Glomerular endothelial cell (primary cell): ENCODE data around the gene TMEM178B. TPM values are rescaled to one million over a fixed set of nuclear protein-coding genes. Genes with fewer than 3 reads are reported as not detected.
"Not testable (repeated sequence)": the region's sequence is repeated elsewhere in the genome, so short reads cannot be mapped to it uniquely, and the experiment has no call there.

ENCODE experiments used
- DNase-seq: peaks from one replicate; pipeline ENCODE4 v3.0.0-alpha.2; 2011; ENCODE audit warnings: low read depth, low spot score; ENCODE audit errors: extremely low read depth
- total RNA-seq: library from RNA; depleted of rRNA; stranded (reverse); fragments of >200 nt; gene quantifications from 2 replicates; pipeline ENCODE4 v1.2.3, GENCODE V29; 2015

The TMEM178B gene
- total RNA-seq, 1 donor from 2014 or later, result 1.1 TPM

DNA sequence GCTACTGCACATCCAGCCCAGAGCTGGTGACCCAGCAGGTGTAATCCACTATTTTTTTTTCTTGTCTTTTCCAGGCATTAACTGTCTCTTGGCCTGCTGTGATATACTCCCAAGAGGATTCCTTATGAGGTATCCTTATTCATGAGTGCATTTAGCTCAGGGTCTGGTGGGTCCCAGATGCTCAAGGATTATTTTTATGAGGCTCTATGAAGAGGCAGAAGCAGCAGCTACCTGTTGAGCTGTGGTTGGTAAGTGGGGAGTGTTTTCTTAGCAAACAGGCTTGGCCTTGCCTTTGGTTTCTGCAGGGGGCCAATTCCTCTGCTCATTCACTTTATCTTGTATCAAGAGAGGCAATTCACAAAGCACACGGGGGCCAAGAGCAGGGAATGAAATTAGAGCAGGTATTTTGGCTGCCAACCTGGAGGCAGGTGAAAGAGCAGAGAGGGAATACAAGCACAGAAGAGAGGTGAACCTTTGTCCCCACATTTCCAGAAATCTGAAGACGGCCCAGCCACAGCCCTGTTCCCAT is 221.6 kb downstream of the TMEM178B start:
- no peak for DNase-seq

DNA sequence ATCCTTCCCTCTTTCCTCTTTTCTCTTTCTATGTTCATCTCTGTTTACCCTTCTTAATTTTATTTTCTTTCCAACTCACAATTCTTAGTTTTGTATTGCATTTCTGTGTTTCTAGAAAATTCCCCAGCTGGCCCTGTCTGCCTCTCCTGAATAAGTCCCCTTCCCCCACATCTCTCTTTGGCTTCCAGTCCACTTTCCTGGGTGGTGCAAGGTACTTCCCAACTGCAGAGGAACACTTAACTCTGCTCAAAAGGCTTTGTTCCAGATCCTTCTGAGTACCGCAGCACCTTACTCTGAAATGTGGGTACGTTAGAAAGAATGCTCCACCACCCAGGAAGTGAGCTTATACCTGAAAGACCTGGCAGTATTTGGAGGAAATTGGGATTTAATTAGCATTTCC is 227.0 kb downstream of the TMEM178B start:
- DNase-seq, result no peak

DNA sequence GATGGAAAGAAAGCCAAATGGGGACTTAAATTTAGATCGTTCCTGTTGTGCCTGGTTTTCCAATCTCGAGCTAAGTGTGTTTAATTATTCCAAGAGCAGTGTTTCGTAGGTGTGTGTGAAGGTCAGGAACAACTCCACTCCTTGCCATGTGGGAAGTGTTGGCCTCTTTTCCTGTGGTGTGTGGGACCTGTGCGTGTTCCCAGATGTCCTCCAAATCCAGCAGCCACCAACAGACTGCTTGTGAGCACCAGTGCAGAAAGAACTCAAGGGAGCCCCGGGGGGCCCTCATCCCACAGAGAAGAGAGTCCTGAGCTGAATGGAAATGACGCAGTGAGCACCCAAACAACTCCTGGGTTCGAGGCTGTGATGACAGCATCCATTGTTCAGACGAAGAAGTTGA is 227.7 kb downstream of the TMEM178B start:
- DNase-seq, result no peak

DNA sequence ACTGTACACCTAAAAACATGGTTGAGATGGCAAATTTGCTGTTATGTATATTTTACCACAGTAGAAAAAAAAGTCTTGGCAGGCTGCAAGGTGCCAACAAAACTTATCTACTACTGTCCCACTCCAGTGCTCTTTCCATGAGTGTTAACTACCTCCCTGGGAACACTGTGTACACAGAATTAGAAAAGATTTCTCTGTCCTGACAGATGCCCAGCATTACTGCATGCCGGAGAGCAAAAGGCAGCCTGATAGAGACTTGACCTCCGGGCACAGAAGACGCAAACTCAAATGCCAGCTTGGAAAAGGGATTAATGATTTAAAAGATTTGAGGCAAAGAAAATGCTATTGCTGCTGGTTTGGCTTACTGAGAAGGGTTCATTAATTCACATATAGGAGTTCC is 228.8 kb downstream of the TMEM178B start:
- DNase-seq, result no peak

DNA sequence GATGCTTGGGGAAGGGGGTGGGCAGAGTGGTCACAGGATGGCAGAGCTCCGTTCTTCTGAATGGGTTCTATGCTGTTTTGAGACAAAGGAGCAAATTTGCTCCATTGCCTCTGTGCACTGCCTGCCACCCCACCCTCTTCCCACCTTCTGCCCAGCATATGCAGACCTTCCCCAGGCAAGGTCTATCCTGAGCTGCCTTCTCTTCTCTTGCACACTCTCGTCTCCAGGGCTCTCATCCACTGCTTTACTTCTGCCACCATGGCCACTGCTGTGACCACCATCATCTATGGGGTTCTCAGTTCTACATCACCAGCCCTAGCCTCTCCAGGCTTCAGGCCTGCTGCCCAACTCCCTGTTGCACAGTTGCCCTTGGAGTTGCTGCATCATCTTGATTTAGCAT is 230.4 kb downstream of the TMEM178B start:
- no peak for DNase-seq

DNA sequence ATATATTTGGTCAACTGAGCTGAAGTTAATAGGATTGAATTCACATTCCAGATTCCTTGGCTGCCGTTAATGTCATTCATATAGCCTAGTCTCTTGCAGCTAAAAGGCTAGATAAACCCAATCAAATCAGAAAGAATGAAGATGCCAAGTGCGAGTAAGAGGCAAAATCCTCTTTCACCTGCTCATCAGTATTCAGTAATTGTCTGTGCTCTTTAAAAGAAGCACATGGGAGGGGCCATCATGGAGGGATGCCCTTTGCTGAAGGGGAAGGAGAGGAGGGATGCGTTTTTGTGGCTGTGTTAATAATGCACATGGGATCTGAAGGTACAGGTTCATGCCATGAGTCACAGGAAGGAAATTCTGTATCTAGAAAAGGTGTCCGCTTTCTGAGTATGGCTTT is 232.2 kb downstream of the TMEM178B start:
- no peak for DNase-seq

DNA sequence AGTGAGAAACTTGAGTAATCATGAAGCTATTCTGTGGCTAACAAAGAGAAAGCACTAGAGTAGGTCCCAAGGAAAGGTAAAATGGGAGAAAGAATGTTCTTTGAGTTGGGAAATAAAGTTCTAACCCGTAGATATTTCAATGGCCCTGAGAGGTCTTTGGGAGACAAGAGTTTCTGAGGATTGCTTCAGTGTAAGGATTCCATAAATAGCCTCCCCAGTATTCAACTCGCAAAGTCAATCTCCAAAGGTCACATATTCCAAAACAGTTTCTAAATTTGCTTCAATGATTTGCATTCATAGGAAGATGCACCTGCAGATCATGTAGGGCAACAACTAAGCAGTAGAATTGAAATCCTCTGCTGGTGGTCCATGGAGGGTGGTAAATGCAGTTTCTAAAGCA is 238.5 kb downstream of the TMEM178B start:
- no peak for DNase-seq

DNA sequence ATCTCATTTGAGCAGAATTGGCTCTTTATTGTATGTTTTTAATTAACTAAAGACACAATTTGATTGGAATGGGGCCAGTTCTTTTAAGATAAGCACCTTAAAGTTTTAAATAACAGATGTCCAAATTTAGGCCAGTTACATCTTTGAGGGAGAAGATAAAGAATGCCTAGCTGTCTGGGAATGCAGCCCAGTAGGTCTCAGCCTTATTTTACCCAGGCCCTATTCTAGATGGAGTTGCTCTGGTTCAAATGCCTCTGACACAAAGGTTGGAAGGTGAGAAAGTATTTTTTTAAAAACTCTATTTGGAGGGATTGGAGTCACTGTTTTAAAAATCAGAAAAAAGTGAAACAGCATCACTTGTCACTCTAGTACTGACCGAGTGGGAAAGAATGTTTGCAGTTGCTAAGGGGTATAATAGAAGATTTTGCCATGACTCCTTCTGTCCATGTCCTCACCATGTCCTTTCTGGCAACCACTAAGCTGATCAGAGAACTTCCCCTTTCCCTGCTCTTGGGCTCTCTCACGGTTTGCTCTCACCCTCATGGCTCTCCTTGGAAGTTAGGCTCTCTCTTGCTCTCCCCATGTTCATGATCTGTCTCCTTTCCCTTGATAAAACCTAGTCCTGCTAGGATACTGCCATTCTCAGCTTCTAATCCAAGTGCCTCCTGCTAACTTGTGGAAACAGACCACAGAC is 239.1 kb downstream of the TMEM178B start:
- no peak for DNase-seq

DNA sequence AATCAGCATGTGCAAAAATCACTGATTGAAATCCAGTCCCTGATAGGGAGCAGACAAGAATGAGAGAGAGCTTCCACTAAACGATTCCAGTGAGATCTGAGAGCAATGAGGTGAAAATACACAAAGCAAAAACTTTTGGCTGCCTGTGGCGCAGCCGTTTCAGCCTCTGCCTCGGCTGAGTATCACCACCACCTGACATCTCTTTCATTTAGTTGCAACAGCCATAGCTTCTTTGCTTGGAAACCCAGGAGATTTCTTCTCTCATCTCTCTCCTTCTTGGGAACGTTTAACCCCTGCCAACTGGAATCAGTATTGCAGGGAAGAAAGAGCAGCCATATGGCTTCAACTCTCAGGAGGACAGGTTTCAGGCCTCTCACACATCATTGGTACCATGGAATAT is 240.0 kb downstream of the TMEM178B start:
- no peak for DNase-seq

DNA sequence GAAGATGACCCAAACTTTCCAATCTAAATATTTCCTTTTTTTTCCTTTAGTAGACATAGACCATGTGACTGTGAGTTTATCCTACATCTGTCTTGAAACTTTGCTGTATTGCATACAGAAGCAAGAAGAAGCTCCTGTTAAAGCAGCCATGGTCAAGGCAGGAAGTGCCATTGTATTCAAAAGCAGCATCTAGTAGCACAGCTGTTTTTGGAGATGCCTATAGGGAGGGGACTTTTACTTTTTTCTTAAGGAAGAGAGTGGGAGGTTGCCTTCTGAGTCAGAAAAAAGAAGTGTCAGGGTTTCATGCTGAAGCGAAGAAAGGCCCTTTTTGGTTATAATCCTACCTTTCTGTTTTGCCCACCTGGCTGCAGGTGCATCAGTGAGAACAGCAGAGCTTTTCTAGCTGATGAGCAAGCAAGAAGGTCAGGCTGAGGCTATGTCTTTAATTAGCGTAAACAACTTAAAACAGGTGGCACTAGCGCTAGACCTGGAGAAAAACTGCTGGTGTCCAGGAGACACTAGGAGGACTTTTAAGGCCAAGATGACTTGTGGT is 243.2 kb downstream of the TMEM178B start:
- DNase-seq, result no peak

DNA sequence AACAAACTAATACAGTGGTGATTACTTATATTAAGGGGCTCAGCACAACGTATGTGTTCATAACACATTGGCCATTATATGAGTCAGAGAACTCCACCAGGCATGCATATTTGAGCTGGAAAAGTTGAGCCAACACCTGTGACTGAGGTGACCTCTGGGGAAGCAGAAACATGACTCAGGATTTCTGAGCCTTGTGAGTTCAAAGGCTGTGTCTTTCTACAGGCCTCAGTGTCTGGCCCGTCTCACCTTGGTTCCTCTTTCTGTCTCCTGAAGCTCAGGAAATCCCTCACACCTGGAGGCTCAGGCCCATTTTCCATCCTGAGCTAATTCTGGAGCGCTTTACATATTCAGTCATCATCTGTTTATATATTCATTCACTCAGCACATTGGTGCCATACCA is 246.4 kb downstream of the TMEM178B start:
- no peak for DNase-seq

DNA sequence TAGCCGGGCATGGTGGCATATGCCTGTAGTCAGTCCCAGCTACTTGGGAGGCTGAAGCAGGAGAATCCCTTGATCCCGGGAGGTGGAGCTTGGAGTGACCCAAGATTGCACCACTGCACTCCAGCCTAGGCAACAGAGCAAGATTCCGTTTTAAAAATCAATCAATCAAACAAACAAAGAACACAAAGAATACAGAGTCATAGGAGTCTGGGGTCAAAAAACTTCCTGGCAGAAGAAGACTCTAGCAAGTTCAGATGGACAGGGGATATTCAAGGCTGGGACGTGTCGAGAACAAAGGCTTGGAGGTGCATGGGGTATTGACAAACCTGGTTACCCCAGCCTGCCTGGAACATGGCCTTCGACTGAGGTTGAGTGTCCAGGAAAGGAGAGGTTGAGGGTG is 248.5 kb downstream of the TMEM178B start:
- no peak for DNase-seq

DNA sequence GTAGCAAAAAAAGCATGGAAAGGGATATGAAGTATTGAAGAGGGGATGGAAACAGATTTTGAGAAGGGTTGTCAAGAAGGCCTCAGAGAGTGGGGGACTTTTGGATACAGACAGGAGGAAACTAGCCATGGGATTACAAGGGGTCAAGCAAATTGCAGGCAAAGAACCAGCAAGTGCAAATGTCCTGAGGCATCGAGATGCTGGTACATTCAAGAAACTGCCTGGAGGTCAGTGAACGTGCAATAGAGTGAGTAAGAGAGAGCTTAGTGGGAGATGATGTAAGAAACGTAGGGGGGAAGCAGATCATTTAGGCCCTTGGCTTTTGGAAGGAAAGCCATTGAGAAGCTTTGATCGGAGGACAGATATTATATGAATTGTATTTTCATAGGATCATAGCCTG is 250.0 kb downstream of the TMEM178B start:
- DNase-seq, result no peak

DNA sequence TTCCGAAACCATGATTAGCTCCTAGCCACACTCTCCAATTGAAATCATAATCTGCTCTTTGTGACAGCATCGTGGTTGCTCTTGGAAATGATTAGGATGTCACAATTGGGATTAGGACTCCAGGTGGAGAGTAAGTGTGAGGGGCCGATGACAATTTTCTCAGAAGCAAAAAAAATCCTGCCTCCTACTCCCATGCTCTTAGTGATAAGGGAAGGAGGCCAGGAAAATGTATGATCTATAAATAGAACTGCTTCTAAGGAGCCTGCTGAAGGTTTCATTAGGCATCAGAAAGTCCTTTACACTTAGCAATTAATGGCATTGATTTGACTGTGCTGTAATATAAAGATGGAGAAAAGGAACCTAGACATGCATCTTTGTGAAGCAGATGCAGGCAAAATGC is 251.0 kb downstream of the TMEM178B start:
- DNase-seq, result no peak

DNA sequence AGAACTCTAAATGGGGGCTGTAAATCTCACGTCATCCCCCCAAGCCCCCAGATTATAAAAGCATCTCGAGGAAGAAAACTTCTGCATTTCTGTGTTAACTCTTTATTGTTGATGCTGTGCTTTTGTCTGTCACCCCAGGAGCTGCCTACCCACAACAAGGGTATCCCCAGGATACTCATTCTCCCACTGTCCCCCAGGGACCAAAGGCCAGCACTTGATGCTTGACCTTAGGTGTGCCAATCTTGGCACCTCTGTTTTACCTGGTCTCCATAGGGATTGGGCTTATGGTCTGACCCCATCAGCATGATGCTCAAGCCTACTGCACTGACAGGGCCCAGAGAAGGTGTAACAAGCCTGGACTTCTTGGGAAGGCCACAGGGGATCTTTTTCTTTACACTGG is 251.4 kb downstream of the TMEM178B start:
- no peak for DNase-seq

DNA sequence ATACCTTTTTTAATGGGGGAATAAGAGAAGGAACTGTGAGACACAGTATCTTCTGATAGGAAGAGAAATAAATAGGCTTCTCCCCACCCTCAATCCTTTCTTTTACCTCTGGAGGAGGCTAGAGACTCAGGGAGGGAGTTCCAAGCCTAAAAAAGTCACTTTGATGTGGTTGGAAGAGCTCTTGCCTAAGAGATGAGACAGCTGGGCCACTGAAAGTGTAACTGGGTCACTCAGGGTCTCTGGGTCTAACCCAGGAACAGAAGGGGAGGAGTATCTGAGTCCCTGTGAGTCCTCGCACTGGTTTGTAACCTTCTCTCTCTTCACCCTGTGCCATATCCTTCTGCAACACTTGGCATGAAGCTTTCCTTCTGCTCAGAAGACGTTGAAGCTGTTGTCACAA is 254.4 kb downstream of the TMEM178B start:
- DNase-seq, result no peak

DNA sequence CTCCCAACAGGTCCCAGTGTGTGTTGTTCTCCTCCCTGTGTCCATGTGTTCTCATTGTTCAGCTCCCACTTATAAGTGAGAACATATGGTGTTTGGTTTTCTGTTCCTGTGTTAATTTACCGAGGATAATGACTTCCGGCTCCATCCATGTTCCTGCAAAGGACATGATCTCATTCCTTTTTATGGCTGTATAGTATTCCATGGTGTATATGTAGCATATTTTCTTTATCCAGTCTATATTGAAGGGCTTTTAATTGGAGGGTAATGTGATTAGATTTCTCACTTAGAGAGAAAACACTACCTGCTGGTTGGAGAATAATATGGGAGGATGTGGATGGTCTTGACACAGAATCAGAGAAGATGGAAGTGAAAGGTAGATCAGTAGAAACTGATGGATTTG is 256.4 kb downstream of the TMEM178B start:
- not testable (repeated sequence) for DNase-seq

DNA sequence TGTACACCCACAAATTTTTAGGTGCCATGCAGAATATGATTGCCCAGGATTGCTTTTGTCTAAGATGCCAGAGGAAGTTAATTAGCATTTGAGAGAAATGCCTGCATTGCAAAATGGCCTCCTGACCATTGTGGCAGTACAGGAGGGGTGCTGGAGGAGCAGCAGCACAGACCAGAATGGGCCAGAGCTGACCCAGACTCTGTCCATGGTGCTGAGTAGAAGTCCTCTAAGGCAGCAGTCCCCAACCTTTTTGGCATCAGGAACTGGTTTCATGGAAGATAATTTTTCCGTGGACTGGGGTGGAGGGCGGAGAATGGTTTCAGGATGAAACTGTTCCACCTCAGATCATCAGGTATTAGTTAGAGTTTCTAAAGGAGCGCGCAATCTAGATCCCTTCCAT is 259.6 kb downstream of the TMEM178B start:
- no peak for DNase-seq

DNA sequence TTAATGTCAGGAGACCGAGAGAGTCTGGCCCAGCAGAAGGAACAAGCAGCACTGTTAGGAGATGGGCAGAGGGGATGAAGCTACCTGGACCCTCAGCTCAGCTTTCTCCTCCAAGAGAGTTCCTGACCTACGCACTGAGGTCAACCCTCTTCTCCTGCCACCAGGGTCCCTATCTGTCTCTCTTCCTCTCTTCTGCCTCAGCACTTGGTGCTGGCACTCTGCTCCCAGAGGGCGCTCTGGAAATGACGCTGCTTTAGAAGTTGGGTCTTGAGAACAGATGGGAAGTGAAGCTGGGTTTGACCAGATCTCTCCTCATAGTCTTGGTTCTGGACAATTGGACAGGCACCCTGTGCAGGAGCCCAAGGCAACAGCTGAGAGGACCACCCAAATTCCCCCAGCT is 261.3 kb downstream of the TMEM178B start:
- no peak for DNase-seq

DNA sequence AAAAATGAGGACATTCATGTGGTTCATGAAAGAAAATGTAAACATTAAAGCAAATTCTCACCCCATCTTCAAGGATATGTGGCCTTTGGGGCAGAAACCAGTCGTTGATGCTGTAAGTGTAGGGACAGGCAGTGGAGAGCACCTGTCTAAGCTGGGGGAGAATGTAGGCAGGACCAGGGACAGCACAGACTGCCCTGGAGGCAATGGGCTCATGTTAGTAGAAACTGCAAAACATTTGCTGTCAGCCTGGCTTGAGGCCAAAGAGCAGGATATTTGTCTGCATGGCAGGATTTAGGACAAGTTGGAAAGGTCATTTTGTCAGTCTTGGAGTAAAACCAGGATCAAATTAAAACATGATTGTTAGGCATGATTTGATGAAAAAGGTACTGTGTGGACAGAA is 265.7 kb downstream of the TMEM178B start:
- DNase-seq, result no peak

DNA sequence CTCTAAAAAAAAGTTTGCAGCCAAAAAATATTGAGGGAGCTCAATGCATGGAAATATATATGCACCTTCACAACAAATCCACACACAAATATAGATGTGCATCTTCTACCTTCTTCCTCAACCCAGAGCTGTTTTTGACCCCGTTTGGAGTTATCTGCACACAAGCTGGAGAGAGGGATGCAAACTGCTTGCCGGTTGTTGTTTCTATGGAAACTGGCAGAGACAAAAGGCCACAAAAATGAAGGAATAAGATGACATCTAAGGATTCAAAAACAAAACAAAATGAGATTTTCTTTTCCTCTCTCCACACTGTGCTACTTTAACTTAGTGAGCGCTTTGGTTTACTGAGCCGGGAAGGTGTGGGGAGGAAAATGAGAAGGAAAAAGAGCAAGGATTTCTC is 267.1 kb downstream of the TMEM178B start:
- DNase-seq, result no peak

DNA sequence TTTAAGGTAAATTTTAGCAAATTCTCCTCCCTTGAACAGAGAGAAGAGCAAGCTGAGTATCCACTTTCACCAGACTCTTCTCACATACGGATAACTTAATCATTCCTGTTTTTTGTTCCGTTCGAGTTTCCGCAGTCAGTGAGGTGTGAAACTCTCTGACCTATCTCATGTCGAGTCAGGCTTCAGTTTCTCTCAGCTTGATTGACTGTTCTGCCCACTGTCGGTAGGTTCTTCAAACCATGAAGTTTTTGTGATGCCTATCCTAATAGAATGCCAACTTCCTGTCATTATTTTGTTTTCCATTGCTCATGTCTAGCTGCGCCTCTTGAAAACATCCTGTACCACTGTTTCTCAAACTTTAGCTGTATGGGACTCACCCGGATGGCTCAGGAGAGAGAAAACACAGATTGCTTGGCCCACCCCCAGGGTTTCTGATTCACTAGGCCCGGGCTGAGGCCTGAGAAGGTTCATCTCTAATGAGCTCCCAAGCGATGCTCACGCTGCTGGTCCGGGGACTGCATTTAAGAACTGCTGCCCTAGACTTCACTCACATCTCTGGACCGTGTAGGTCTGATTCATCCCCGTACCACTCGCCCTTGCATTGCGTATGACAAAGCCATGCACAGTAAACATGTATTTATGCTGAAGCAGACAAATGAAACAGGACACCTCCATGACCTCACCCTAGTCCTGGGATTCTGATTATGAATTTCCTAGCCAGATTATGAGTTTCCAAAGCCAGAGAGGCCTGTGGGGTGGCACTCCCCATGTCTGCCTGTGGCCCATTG is 269.0 kb downstream of the TMEM178B start:
- DNase-seq, result no peak
